Activated CD4-positive, alpha-beta memory T cell treated with anti-CD3 and anti-CD28 coated beads, Interleukin-2, amount 10 ng/mL, durations not matched to agents 7 days and 5 days (primary cell): ENCODE results near the gene SLC7A9. TPM values are rescaled to one million over a fixed set of nuclear protein-coding genes. Genes with fewer than 3 reads are reported as not detected.
"Not testable (repeated sequence)": the region's sequence is repeated elsewhere in the genome, so short reads cannot be mapped to it uniquely, and the experiment has no call there.

ENCODE experiments used
- CTCF ChIA-PET: fragments of 350-600 bp; sonication (Branson Sonifier 250); formaldehyde crosslinking; loops from one replicate; lab custom pipeline; 2021; ENCODE audit warnings: antibody characterized with exemption, inconsistent platforms; lab: Charles Lee
- POLR2A ChIA-PET: fragments of 350-600 bp; sonication (Branson Sonifier 250); formaldehyde crosslinking; loops from one replicate; lab custom pipeline; 2021; ENCODE audit warnings: antibody characterized with exemption; lab: Charles Lee
- DNase-seq: peaks from one replicate; pipeline ENCODE4 v3.0.0-alpha.2; 2020
- H3K27ac Mint-ChIP-seq: one replicate; pipeline ENCODE4 v1.8.0; 2021; ENCODE audit warnings: mild to moderate bottlenecking, mixed read lengths
- H3K27me3 Mint-ChIP-seq: one replicate; pipeline ENCODE4 v1.8.0; 2021; ENCODE audit warnings: mixed read lengths
- H3K36me3 Mint-ChIP-seq: one replicate; pipeline ENCODE4 v1.8.0; 2021; ENCODE audit warnings: low read depth, mixed read lengths
- H3K4me1 Mint-ChIP-seq: one replicate; pipeline ENCODE4 v1.8.0; 2021; ENCODE audit warnings: mixed read lengths
- H3K4me3 Mint-ChIP-seq: one replicate; pipeline ENCODE4 v1.8.0; 2021; ENCODE audit warnings: mild to moderate bottlenecking, mixed read lengths
- H3K9me3 Mint-ChIP-seq: one replicate; pipeline ENCODE4 v1.8.0; 2021; ENCODE audit warnings: mixed read lengths
- total RNA-seq, 2 experiments: library from RNA; stranded (reverse); gene quantifications; one replicate each; pipeline ENCODE4 v1.2.3, GENCODE V29; 2021

SLC7A9 gene
- total RNA-seq, 2 experiments from 2014 or later, result 0.20 to 0.30 TPM

GRCh38 chr19:32856818-32857217, 12.7 kb downstream of the SLC7A9 start:
- POLR2A ChIA-PET, H3K9me3 Mint-ChIP-seq: not testable (repeated sequence)

GRCh38 chr19:32852216-32852615, 17.4 kb downstream of the SLC7A9 start:
- POLR2A ChIA-PET, result no interaction called here
- no peak overlapping the region for H3K27ac Mint-ChIP-seq
- no peak for DNase-seq

More at GRCh38 chr19:32856818-32857217, 12.7 kb downstream of the SLC7A9 start:
- DNase-seq, H3K27me3 Mint-ChIP-seq, CTCF ChIA-PET, H3K4me3 Mint-ChIP-seq, H3K4me1 Mint-ChIP-seq, H3K36me3 Mint-ChIP-seq, H3K27ac Mint-ChIP-seq: not testable (repeated sequence)

GRCh38 chr19:32848035-32848434, 21.5 kb downstream of the SLC7A9 start:
- CTCF ChIA-PET, POLR2A ChIA-PET, H3K27me3 Mint-ChIP-seq: not testable (repeated sequence)

More at GRCh38 chr19:32852216-32852615, 17.4 kb downstream of the SLC7A9 start:
- Mint-ChIP-seq H3K27me3 (no peaks in the 10 kb centered on the region), H3K36me3 (no peaks in the 10 kb centered on the region), H3K4me1 (no peaks in the 10 kb centered on the region), H3K4me3 (no peak overlapping the region), H3K9me3 (no peaks in the 10 kb centered on the region)
- CTCF ChIA-PET, result no interaction called here

GRCh38 chr19:32843716-32844245, 25.8 kb downstream of the SLC7A9 start:
- Mint-ChIP-seq H3K27ac (no peak overlapping the region), H3K4me3 (no peak overlapping the region), H3K36me3 (peaks cover 8% of the 10 kb centered on the region), H3K27me3 (no peaks in the 10 kb centered on the region), H3K9me3 (peaks cover 13% of the 10 kb centered on the region), H3K4me1 (no peaks in the 10 kb centered on the region)
- CTCF ChIA-PET, result no interaction called here
- POLR2A ChIA-PET, result no interaction called here
- no peak for DNase-seq

More at GRCh38 chr19:32848035-32848434, 21.5 kb downstream of the SLC7A9 start:
- not testable (repeated sequence) for DNase-seq, H3K36me3 Mint-ChIP-seq, H3K9me3 Mint-ChIP-seq, H3K27ac Mint-ChIP-seq, H3K4me3 Mint-ChIP-seq, H3K4me1 Mint-ChIP-seq

GRCh38 chr19:32842061-32842460, 27.5 kb downstream of the SLC7A9 start:
- H3K27me3 Mint-ChIP-seq, result no peaks in the 10 kb centered on the region
- peaks cover 13% of the 10 kb centered on the region for H3K9me3 Mint-ChIP-seq
- no peak overlapping the region for H3K27ac Mint-ChIP-seq
- DNase-seq, result no peak
- H3K4me1 Mint-ChIP-seq, result no peaks in the 10 kb centered on the region
- POLR2A ChIA-PET, result no interaction called here
- CTCF ChIA-PET, result no interaction called here
- H3K4me3 Mint-ChIP-seq, result no peak overlapping the region
- H3K36me3 Mint-ChIP-seq, result peaks cover 8% of the 10 kb centered on the region

- DNase-seq, result no peak
- H3K27me3 Mint-ChIP-seq, result no peaks in the 10 kb centered on the region
- H3K27ac Mint-ChIP-seq, result no peak overlapping the region
- H3K9me3 Mint-ChIP-seq, result peaks cover 13% of the 10 kb centered on the region
- H3K36me3 Mint-ChIP-seq, result peaks cover 8% of the 10 kb centered on the region
- ChIA-PET CTCF (no interaction called here), POLR2A (no interaction called here)
- H3K4me3 Mint-ChIP-seq, result no peak overlapping the region
- no peaks in the 10 kb centered on the region for H3K4me1 Mint-ChIP-seq
Measured at GRCh38 chr19:32837531-32837930, 32.0 kb downstream of the SLC7A9 start.

- H3K9me3 Mint-ChIP-seq, H3K27ac Mint-ChIP-seq, CTCF ChIA-PET, H3K36me3 Mint-ChIP-seq, H3K27me3 Mint-ChIP-seq, H3K4me1 Mint-ChIP-seq, DNase-seq, POLR2A ChIA-PET, H3K4me3 Mint-ChIP-seq: not testable (repeated sequence)
Measured at GRCh38 chr19:32833388-32833787, 36.2 kb downstream of the SLC7A9 start.

- CTCF ChIA-PET, H3K9me3 Mint-ChIP-seq, H3K27me3 Mint-ChIP-seq, DNase-seq, H3K27ac Mint-ChIP-seq, H3K4me1 Mint-ChIP-seq, POLR2A ChIA-PET, H3K36me3 Mint-ChIP-seq, H3K4me3 Mint-ChIP-seq: not testable (repeated sequence)
Measured at GRCh38 chr19:32832825-32833224, 36.7 kb downstream of the SLC7A9 start.

GRCh38 chr19:32832094-32832493, 37.5 kb downstream of the SLC7A9 start:
- DNase-seq, CTCF ChIA-PET, H3K4me3 Mint-ChIP-seq, H3K9me3 Mint-ChIP-seq, POLR2A ChIA-PET, H3K4me1 Mint-ChIP-seq, H3K36me3 Mint-ChIP-seq, H3K27ac Mint-ChIP-seq, H3K27me3 Mint-ChIP-seq: not testable (repeated sequence)

- Mint-ChIP-seq H3K27ac (no peak overlapping the region), H3K9me3 (no peaks in the 10 kb centered on the region), H3K4me1 (peaks cover 4% of the 10 kb centered on the region), H3K4me3 (no peak overlapping the region), H3K27me3 (peaks cover 2% of the 10 kb centered on the region), H3K36me3 (no peaks in the 10 kb centered on the region)
- POLR2A ChIA-PET, result no interaction called here
- CTCF ChIA-PET, result no interaction called here
- no peak for DNase-seq
Measured at GRCh38 chr19:32831611-32832010, 38.0 kb downstream of the SLC7A9 start.

- ChIA-PET CTCF (no interaction called here), POLR2A (no interaction called here)
- Mint-ChIP-seq H3K4me3 (no peak overlapping the region), H3K4me1 (peaks cover 4% of the 10 kb centered on the region), H3K27ac (no peak overlapping the region), H3K27me3 (peaks cover 2% of the 10 kb centered on the region), H3K36me3 (no peaks in the 10 kb centered on the region), H3K9me3 (no peaks in the 10 kb centered on the region)
- no peak for DNase-seq
Measured at GRCh38 chr19:32830231-32831014, 39.1 kb downstream of the SLC7A9 start.

- Mint-ChIP-seq H3K27ac (no peak overlapping the region), H3K36me3 (no peaks in the 10 kb centered on the region), H3K4me3 (no peak overlapping the region), H3K27me3 (peaks cover 2% of the 10 kb centered on the region), H3K4me1 (peaks cover 4% of the 10 kb centered on the region), H3K9me3 (no peaks in the 10 kb centered on the region)
- ChIA-PET POLR2A (no interaction called here), CTCF (no interaction called here)
- DNase-seq, result no peak
Measured at GRCh38 chr19:32829345-32829896, 40.1 kb downstream of the SLC7A9 start.

GRCh38 chr19:32828643-32829344, 40.8 kb downstream of the SLC7A9 start:
- Mint-ChIP-seq H3K27me3 (peaks cover 2% of the 10 kb centered on the region), H3K9me3 (no peaks in the 10 kb centered on the region), H3K4me3 (no peak overlapping the region), H3K27ac (no peak overlapping the region), H3K36me3 (no peaks in the 10 kb centered on the region), H3K4me1 (peaks cover 4% of the 10 kb centered on the region)
- POLR2A ChIA-PET, result no interaction called here
- no peak for DNase-seq
- CTCF ChIA-PET, result no interaction called here
